WTC11 (cell line): ENCODE measurements around the gene GIMAP8. TPM values are rescaled to one million over a fixed set of nuclear protein-coding genes. Genes with fewer than 3 reads are reported as not detected.
A peak's percentile ranks its signal among the peaks of the same experiment; 100 is the strongest.

Source experiments
- ATAC-seq: fragments of 200-7000 bp; cut with Tn5 transposase; 2 replicates; pipeline ENCODE4 v1.10.0; 2021; ENCODE audit warnings: mild to moderate bottlenecking, moderate library complexity
- Bru-seq: library from RNA; stranded (reverse); fragments of 400-500 nt; gene quantifications from one replicate; lab custom pipeline; 2021; lab: Mats Ljungman, UMichigan
- CTCF ChIA-PET: fragments of 300-600 bp; sonication (Branson Sonifier 250); formaldehyde crosslinking; loops from one replicate; lab custom pipeline; 2021; ENCODE audit warnings: antibody characterized with exemption; lab: Charles Lee
- POLR2A ChIA-PET: fragments of 350-600 bp; sonication (Branson Sonifier 250); formaldehyde crosslinking; loops from one replicate; lab custom pipeline; 2021; ENCODE audit warnings: antibody characterized with exemption; lab: Charles Lee
- DNase-seq: peaks from one replicate; pipeline ENCODE4 v3.0.0; 2021; ENCODE audit warnings: low spot score
- H3K27ac Mint-ChIP-seq: 2 replicates; pipeline ENCODE4 v1.8.0; 2021; ENCODE audit warnings: mixed read lengths
- H3K27me3 Mint-ChIP-seq: 2 replicates; pipeline ENCODE4 v1.8.0; 2021; ENCODE audit warnings: low read depth, mild to moderate bottlenecking, moderate library complexity, mixed read lengths
- H3K36me3 Mint-ChIP-seq: 2 replicates; pipeline ENCODE4 v1.8.0; 2021; ENCODE audit warnings: mixed read lengths
- H3K4me1 Mint-ChIP-seq: 2 replicates; pipeline ENCODE4 v1.8.0; 2022; ENCODE audit warnings: mixed read lengths
- H3K4me3 Mint-ChIP-seq: 2 replicates; pipeline ENCODE4 v1.8.0; 2021; ENCODE audit warnings: mild to moderate bottlenecking, moderate library complexity, mixed read lengths
- H3K9me3 Mint-ChIP-seq: 2 replicates; pipeline ENCODE4 v1.8.0; 2021; ENCODE audit warnings: mixed read lengths
- ELF4 ChIP-seq: sonication (generic); formaldehyde crosslinking; IDR thresholded peaks from 2 replicates; pipeline ENCODE4 v1.8.1; 2022; ENCODE audit warnings: low read depth, mild to moderate bottlenecking, moderate library complexity, missing genetic modification reagents
- ETV6 ChIP-seq: sonication (generic); formaldehyde crosslinking; IDR thresholded peaks from 2 replicates; pipeline ENCODE4 v1.8.1; 2022; ENCODE audit warnings: mild to moderate bottlenecking, missing genetic modification reagents
- FOXP1 ChIP-seq: sonication (generic); formaldehyde crosslinking; IDR thresholded peaks from 2 replicates; pipeline ENCODE4 v1.8.0; 2022; ENCODE audit warnings: missing genetic modification reagents, mild to moderate bottlenecking, moderate library complexity, borderline replicate concordance
- NFYB ChIP-seq: sonication (generic); formaldehyde crosslinking; conservative IDR thresholded peaks from 2 replicates; pipeline ENCODE4 v1.8.0; 2022; ENCODE audit warnings: low read depth, missing genetic modification reagents
- RORB ChIP-seq: fragments of 250-450 bp; sonication (Bioruptor Pico); IDR thresholded peaks from 2 replicates; pipeline ENCODE4 v1.9.0; 2021; ENCODE audit warnings: mild to moderate bottlenecking
- SMAD3 ChIP-seq: sonication (generic); formaldehyde crosslinking; IDR thresholded peaks from 2 replicates; pipeline ENCODE4 v1.8.0; 2022; ENCODE audit warnings: missing genetic modification reagents, mild to moderate bottlenecking, borderline replicate concordance
- TCF7 ChIP-seq: sonication (generic); formaldehyde crosslinking; IDR thresholded peaks from 2 replicates; pipeline ENCODE4 v1.8.0; 2022; ENCODE audit warnings: mild to moderate bottlenecking, low read depth, missing genetic modification reagents, moderate library complexity
- TEAD4 ChIP-seq: sonication (generic); formaldehyde crosslinking; IDR thresholded peaks from 2 replicates; pipeline ENCODE4 v1.8.0; 2022; ENCODE audit warnings: mild to moderate bottlenecking, missing genetic modification reagents
- ZBTB21 ChIP-seq: sonication (generic); formaldehyde crosslinking; IDR thresholded peaks from 2 replicates; pipeline ENCODE4 v1.8.1; 2023; ENCODE audit warnings: mild to moderate bottlenecking, missing genetic modification reagents, borderline replicate concordance
- ZNF121 ChIP-seq: sonication (generic); formaldehyde crosslinking; IDR thresholded peaks from 2 replicates; pipeline ENCODE4 v1.8.0; 2023; ENCODE audit warnings: missing genetic modification reagents
- ZNF396 ChIP-seq: fragments of 250-450 bp; sonication (Bioruptor Pico); IDR thresholded peaks from 2 replicates; pipeline ENCODE4 v1.8.0; 2021; ENCODE audit warnings: mild to moderate bottlenecking, moderate library complexity, borderline replicate concordance
- ZNF671 ChIP-seq: fragments of 250-450 bp; sonication (Bioruptor Pico); IDR thresholded peaks from 2 replicates; pipeline ENCODE4 v1.8.0; 2021; ENCODE audit warnings: mild to moderate bottlenecking
- long read RNA-seq, 3 experiments: library from RNA in 1 of 3; library from capped mRNA in 1 of 3; library from polyadenylated mRNA in 1 of 3; unstranded in 2 of 3; stranded (forward) in 1 of 3; transcript quantifications; one replicate each; pipeline ENCODE4 v2.0.0, GENCODE V29; 2021
- total RNA-seq: library from RNA; stranded (reverse); gene quantifications from 3 replicates; pipeline ENCODE4 v1.2.3, GENCODE V29; 2021
- TF ChIP-seq, protein P1 (sequence below): sonication (generic); formaldehyde crosslinking; IDR thresholded peaks from 2 replicates; pipeline ENCODE4 v1.8.0; 2023; ENCODE audit warnings: missing genetic modification reagents
- TF ChIP-seq, protein P2 (sequence below): sonication (generic); formaldehyde crosslinking; IDR thresholded peaks from 2 replicates; pipeline ENCODE4 v1.8.0; 2022; ENCODE audit warnings: mild to moderate bottlenecking, missing genetic modification reagents
- TF ChIP-seq, protein P3 (sequence below): fragments of 250-450 bp; sonication (Bioruptor Pico); IDR thresholded peaks from 2 replicates; pipeline ENCODE4 v2.1.2; 2022; ENCODE audit warnings: mild to moderate bottlenecking, moderate library complexity
- TF ChIP-seq, protein P4 (sequence below): sonication (generic); formaldehyde crosslinking; IDR thresholded peaks from 2 replicates; pipeline ENCODE4 v1.8.0; 2022; ENCODE audit warnings: mild to moderate bottlenecking, missing genetic modification reagents
- TF ChIP-seq, protein P5 (sequence below): fragments of 250-450 bp; sonication (Bioruptor Pico); conservative IDR thresholded peaks from 2 replicates; pipeline ENCODE4 v1.9.0; 2021; ENCODE audit warnings: mild to moderate bottlenecking
- TF ChIP-seq, protein P6 (sequence below): sonication (generic); formaldehyde crosslinking; IDR thresholded peaks from 2 replicates; pipeline ENCODE4 v1.8.0; 2022; ENCODE audit warnings: mild to moderate bottlenecking, missing genetic modification reagents

The GIMAP8 gene
- 0.09 to 0.18 TPM (median 0.09 TPM) in 3 replicates for total RNA-seq
- percentile 5 among the genes with signal in this experiment for Bru-seq, nascent RNA
- long read RNA-seq, experiment 1 = 0 reads
- long read RNA-seq, experiment 2 = 0 reads
- long read RNA-seq, experiment 3 = 0 reads

DNA sequence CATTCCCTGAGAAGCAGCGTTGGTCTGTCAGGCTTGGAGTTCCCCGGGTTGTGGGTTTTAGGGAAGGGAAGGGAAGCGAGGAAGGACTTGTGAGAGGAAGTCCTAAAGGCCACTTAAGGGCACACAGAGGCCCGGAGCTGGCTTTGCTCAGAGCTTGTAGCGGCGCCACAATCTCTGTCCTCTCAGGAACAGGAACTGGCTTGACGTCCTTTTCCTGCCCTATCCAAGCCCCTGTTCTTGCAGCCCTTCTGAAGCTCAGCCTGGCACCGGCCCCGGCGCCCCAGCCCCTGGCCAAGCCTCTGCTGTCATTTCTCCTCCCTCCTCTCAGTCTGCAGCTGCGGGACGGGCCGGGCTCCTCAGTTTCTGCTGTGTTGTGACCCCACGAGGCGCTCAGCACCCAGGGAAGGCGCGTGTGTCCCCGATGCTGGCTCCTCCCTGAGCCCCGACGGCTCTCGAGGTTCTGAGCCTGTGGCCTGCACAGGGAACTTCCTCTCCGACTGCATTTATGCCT lies at the start of gene GIMAP8:
Gene GIMAP8, plus strand, starts transcription at position 140 of the 511 bp plus-strand sequence. CDS start 16,069 bp downstream, outside the sequence.
- Mint-ChIP-seq H3K27ac (no peak within 1 kb of the TSS), H3K4me1 (peaks cover 13% of the 10 kb centered on the region), H3K27me3 (peaks cover 53% of the 10 kb centered on the region), H3K4me3 (no peak within 1 kb of the TSS), H3K9me3 (peaks cover 8% of the 10 kb centered on the region), H3K36me3 (no peaks in the 10 kb centered on the region)
- CTCF ChIA-PET = interaction anchor here (0.5 to 2.2 kb wide), 4 partner anchors 12 to 235 kb away, joined by 3 to 15 read pairs (median 4); partner anchors contain the start of genes GIMAP2 and GIMAP6
- ATAC-seq = no peak
- POLR2A ChIA-PET = no interaction called here
- TF ChIP-seq, protein P1, sequence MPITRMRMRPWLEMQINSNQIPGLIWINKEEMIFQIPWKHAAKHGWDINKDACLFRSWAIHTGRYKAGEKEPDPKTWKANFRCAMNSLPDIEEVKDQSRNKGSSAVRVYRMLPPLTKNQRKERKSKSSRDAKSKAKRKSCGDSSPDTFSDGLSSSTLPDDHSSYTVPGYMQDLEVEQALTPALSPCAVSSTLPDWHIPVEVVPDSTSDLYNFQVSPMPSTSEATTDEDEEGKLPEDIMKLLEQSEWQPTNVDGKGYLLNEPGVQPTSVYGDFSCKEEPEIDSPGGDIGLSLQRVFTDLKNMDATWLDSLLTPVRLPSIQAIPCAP (CRISPR knock-in tag) = no peak
- TF ChIP-seq, protein P2, sequence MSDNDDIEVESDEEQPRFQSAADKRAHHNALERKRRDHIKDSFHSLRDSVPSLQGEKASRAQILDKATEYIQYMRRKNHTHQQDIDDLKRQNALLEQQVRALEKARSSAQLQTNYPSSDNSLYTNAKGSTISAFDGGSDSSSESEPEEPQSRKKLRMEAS (CRISPR knock-in tag) = no peak
- TF ChIP-seq, protein P3, sequence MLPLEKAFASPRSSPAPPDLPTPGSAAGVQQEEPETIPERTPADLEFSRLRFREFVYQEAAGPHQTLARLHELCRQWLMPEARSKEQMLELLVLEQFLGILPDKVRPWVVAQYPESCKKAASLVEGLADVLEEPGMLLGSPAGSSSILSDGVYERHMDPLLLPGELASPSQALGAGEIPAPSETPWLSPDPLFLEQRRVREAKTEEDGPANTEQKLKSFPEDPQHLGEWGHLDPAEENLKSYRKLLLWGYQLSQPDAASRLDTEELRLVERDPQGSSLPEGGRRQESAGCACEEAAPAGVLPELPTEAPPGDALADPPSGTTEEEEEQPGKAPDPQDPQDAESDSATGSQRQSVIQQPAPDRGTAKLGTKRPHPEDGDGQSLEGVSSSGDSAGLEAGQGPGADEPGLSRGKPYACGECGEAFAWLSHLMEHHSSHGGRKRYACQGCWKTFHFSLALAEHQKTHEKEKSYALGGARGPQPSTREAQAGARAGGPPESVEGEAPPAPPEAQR (CRISPR knock-in tag) = no peak
- TF ChIP-seq, protein P4, sequence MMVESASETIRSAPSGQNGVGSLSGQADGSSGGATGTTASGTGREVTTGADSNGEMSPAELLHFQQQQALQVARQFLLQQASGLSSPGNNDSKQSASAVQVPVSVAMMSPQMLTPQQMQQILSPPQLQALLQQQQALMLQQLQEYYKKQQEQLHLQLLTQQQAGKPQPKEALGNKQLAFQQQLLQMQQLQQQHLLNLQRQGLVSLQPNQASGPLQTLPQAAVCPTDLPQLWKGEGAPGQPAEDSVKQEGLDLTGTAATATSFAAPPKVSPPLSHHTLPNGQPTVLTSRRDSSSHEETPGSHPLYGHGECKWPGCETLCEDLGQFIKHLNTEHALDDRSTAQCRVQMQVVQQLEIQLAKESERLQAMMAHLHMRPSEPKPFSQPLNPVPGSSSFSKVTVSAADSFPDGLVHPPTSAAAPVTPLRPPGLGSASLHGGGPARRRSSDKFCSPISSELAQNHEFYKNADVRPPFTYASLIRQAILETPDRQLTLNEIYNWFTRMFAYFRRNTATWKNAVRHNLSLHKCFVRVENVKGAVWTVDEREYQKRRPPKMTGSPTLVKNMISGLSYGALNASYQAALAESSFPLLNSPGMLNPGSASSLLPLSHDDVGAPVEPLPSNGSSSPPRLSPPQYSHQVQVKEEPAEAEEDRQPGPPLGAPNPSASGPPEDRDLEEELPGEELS = no peak
- no peak for TF ChIP-seq ZNF121 (CRISPR knock-in tag)
- TF ChIP-seq, protein P5, sequence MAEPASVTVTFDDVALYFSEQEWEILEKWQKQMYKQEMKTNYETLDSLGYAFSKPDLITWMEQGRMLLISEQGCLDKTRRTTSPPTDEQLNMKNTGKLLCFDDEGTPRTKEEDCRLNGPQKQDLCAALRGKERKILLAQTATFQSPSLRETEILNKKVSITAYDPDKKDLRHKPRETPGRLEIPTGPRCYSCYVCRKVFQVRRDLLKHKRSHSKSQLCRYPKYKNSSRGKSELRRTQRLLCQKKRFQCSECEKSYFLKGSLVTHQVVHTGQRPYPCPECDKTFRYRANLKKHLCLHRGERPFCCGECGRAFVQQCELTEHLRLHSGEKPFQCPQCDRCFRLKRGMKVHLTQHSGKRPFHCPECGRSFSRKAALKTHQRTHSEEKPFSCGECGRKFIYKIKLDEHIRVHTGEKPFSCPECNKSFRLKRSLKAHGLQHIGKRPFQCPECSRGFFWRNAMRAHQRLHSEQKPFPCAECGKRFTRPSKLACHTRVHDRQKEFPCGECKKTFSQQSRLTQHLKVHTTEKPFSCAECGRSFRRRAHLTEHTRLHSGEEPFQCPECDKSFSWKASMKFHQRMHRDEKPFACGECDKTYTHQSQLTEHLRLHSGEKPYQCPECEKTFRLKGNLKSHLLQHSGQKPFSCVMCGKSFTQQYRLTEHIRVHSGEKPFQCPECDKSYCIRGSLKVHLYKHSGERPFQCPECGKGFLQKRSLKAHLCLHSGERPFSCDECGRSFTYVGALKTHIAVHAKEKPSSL = no peak
- DNase-seq = no peak

DNA sequence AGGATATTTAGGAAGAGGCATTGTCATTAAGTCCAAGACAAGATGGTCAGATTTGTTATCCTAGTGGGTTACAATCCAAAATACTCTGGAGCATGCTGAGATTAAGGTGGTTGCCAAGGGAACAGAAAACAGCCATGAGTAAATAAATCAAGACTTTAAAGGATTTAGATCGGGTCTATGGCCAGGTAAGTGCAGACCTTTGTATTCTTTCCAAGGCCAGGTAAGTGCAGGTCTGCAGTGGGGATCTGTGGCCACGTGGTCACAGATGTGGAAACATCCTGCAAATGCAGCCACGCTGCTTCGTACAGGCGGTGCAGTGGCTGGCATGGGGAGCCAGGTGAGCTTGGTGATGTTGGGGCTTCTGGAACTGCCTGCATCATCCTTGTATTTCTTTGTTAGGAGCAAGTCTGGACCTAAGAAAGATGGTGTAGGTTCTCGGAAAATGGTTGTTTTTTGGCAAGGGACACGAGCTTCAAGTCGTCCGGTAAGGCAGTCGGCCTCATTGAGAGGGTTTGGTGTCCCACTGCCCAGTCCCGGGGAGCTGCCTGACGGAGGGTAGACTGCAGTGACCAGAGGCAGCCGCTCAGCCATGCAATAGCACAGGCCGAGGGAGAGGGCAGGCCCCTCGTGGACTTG lies 49.5 kb upstream of the GIMAP8 start:
- peak overlapping the region; percentile 99 for H3K27ac Mint-ChIP-seq
- ChIA-PET CTCF (interaction anchor here (1.1 to 4.5 kb wide), 5 partner anchors 16 to 72 kb away, joined by 5 to 33 read pairs (median 8); no protein-coding TSS in a partner anchor), POLR2A (interaction anchor here (1.2 to 6.5 kb wide), 5 partner anchors 16 to 66 kb away, joined by 3 to 50 read pairs (median 16); partner anchors contain the start of gene REPIN1)
- TF ChIP-seq NFYB (CRISPR knock-in tag) (no peak), TCF7 (CRISPR knock-in tag) (no peak), ZNF396 (no peak), ZNF671 (CRISPR knock-in tag) (no peak), ZNF121 (CRISPR knock-in tag) (peak; percentile 97)
- TF ChIP-seq, protein P6, sequence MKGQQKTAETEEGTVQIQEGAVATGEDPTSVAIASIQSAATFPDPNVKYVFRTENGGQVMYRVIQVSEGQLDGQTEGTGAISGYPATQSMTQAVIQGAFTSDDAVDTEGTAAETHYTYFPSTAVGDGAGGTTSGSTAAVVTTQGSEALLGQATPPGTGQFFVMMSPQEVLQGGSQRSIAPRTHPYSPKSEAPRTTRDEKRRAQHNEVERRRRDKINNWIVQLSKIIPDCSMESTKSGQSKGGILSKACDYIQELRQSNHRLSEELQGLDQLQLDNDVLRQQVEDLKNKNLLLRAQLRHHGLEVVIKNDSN (CRISPR knock-in tag) = peak; percentile 40; the same call in 1 of the 2 replicates
- H3K4me3 Mint-ChIP-seq = no peak overlapping the region
- peaks cover 75% of the 10 kb centered on the region for H3K4me1 Mint-ChIP-seq
- DNase-seq (peak; percentile 20), ATAC-seq (no peak)
- H3K9me3 Mint-ChIP-seq = no peaks in the 10 kb centered on the region
- no peaks in the 10 kb centered on the region for H3K27me3 Mint-ChIP-seq
- peaks cover 12% of the 10 kb centered on the region for H3K36me3 Mint-ChIP-seq

DNA sequence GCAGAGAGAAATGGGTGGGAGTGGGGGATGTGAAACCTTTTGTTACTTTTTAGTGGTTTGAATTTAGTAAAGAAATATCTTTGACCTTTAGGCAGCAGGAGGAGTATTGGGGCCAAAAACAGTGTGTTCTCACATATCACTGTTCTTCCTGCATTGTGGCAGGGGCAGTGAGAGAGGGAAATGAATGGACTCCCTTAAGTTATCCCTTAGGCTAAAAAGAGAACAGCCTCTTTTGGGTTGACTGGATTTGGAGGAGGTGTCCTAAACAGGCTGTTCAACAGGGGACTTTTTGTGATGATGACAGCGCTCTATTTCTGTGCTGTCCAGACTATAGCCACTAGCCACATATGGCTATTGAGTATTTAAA lies 49.0 kb upstream of the GIMAP8 start:
- ChIA-PET CTCF (interaction anchor here (0.5 to 4.5 kb wide), 6 partner anchors 17 to 628 kb away, joined by 3 to 33 read pairs (median 6); partner anchors contain the start of gene ZNF467), POLR2A (interaction anchor here (1.4 to 6.5 kb wide), 5 partner anchors 17 to 72 kb away, joined by 6 to 50 read pairs (median 16); partner anchors contain the start of gene REPIN1)
- Mint-ChIP-seq H3K4me1 (peaks cover 75% of the 10 kb centered on the region), H3K9me3 (no peaks in the 10 kb centered on the region), H3K4me3 (no peak overlapping the region), H3K27ac (peak overlapping the region; percentile 99), H3K36me3 (peaks cover 7% of the 10 kb centered on the region), H3K27me3 (no peaks in the 10 kb centered on the region)
- DNase-seq (no peak), ATAC-seq (peak; percentile 1)
- TF ChIP-seq ETV6 (CRISPR knock-in tag) (no peak), ELF4 (no peak), ZBTB21 (CRISPR knock-in tag) (no peak), RORB (CRISPR knock-in tag) (no peak), FOXP1 (CRISPR knock-in tag) (no peak), TEAD4 (CRISPR knock-in tag) (no peak), SMAD3 (CRISPR knock-in tag) (no peak)
- TF ChIP-seq, protein P5 = no peak
